GM19395 (cell line): ENCODE measurements around the gene HSPB6.
"Not testable (repeated sequence)": the region's sequence is repeated elsewhere in the genome, so short reads cannot be mapped to it uniquely, and the experiment has no call there.

Experiments
- ATAC-seq: cut with Tn5 transposase; IDR thresholded peaks from one replicate; pipeline ENCODE4 v1.9.1; 2021; ENCODE audit warnings: mild to moderate bottlenecking, moderate library complexity; ENCODE audit not compliant: unreplicated experiment

The HSPB6 gene, protein sequence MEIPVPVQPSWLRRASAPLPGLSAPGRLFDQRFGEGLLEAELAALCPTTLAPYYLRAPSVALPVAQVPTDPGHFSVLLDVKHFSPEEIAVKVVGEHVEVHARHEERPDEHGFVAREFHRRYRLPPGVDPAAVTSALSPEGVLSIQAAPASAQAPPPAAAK

DNA sequence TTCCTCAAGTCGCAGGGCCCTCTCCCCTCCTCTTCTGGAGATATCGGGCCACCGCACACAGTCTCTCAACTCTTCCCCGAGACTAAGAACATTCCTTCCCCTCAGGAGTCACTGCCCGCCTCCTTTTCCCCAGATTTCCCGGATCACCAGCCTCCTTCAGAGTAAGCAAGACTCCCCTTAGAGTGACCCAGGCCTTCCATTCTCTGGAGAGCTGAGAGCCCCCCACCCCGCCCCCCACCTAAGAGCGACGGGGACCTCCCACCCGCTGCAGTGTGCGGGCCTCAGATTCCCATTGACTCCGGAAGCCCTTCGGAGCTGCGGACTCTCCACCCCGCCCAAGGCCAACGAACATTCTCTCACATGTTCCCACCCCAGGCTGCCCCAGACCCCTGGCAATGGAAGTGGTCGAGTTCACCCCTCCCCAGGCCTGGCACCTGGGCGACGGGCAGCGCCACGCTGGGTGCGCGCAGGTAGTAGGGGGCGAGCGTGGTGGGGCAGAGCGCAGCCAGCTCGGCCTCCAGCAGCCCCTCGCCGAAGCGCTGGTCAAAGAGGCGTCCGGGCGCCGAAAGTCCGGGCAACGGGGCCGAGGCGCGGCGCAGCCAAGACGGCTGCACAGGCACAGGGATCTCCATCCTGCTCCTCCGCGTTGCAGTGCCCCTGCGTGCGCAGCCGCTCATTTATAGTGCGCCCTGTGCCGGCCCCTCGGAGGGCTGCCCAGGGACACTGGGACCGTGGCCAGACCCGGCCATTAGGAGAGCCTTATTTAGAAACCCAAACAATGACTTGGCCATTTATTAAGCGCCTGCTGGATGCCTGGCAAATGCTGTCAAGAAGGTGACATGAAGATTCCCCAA is at the start of gene HSPB6:
Gene HSPB6, minus strand, starts transcription at position 653 of the 854 bp plus-strand sequence. Its CDS starts 21 bp downstream, at position 632.
- ATAC-seq, result no peak

DNA sequence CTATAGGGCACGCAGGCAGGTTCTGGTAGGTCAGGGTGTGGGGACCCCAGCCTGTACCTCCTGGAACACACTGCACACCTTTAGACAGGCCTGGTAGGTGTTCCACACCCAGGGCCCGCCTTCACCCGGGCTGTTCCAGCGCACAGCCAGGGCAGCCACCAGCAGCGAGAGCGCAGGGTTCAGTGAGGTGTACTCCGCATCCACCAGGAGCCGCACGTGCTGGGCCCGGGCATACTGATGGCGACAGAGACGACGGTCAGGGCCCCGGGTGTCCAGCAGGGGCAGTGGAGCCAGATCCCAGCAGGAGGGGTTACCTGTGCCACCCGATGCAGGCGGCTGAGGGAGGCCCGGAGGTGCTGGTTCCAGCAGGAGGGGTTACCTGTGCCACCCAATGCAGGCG is 49.8 kb upstream of the HSPB6 start:
- no peak for ATAC-seq

DNA sequence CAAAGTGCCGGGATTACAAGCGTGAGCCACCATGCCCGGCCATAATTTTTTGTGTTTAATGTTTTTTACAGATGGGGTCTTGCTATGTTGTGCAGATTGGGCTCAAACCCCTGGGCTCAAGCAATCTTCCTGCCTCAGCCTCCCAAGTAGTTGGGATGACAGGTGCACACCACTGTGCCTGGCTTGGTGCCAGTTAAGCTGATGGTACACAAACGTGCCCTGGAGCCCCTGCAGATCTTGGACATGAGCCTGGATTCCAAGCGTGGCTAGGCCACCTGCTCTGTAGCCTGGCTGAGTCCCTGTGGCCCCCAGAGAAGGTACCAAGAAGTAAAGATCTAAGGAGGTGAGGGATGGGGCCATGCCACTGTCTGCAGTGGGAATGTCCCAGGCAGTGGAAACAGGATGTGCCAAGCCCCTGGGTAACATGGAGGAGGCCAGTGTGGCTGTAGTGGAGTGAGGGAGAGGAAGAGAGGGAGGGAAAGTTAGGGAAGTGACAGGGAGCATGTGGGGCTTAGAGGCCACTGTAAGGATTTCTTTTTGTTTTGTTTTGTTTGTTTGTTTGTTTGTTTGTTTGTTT is 48.8 kb upstream of the HSPB6 start:
- ATAC-seq, result no peak

DNA sequence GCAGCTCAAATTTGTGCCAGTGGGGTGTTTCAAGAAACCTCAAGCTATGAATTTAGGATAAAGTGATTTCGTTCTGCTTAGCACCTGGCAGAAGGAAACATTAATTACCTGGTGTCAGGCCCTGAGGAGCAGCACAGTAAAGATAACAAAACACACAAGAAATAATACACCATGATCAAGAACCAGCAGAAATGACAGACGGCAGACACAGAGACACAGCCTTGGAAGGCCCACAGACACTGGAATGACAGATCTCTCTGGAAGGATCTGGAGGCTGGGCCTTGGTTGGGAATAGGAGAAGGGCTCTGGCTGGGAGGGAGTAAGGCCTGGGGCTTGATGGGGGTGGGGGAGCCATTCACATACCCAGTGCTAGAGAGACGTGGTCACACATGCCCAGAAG is 45.0 kb upstream of the HSPB6 start:
- ATAC-seq, result no peak

DNA sequence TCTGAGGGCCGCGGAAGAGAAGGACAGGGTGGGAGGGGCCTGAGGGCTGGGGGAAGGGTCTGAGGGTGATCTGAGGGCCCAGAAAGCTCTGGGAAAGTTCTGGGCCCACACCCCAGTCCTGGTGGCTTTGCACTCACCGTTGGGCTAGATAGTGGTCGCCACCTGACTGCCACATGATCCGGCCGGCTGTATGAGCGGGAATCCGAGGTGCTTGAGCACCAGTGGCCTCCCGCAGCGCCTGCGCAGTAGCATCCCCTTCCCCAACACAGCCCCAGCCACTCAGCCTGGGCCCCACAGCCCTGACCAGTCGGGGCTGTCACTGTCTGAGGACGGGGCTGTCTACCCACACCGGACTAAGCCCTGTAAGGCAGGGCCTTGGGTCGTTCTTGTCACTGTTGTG is 40.8 kb upstream of the HSPB6 start:
- no peak for ATAC-seq

DNA sequence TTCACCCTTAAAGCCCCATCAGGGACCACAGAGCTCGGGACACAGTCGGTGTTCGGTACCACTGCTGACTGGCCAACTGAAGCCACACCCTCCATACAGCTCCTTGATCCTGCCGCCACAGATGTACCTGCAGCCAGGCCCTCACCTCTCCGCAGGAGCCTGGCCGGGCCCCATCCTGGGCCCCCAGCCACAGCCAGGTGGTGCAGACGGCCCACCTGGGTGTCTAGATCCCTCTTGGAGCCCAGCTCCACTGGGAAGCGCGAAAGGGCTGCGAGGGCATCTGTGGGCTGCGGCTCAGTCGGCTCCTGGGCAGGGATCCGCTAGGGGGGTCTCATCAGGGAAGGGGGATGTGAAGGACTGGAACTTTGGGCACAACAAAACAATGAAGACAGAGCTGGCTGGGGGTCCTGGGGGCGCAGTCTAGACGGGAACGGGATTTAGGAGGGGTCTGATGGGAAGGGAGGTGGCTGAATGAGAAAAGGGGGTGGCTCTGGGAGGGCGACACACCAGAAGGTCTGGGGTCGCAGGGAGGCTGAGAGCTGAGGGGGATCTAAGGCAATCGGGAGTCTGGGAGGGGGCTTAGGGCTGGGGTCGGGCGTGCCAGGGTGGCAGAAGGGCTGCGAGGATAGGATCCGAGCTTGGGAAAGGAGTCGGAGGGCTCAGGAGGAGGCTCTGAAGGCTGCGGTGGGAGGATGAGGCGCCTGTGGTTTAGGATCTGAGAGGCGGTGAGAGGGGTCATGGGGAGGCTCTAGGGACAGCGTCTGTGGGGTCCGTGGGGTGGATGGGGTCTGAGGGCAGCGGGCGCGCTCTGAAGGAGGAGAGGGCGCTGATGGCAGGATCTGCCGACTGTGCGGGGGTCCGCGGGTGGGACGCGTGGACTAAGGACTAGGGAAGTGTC is 40.1 kb upstream of the HSPB6 start:
- ATAC-seq, result no peak

DNA sequence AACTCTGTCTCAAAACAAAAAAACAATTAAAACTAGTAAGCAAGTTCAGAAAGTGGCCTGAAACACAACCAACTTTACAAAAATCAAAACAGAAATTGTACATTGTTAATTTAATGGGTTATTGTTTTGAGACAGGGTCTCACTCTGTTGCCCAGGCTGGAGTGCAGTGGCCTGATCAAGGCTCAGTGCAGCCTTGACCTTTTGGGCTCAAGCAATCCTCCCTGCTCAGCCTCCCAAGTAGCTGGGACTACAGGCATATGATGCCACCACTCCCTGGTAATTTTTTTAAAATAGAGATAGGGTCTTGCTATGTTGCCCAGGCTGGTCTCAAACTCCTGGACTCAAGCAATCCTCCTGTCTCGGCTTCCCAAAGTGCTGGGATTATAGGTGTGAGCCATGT is 38.7 kb upstream of the HSPB6 start:
- ATAC-seq, result not testable (repeated sequence)

DNA sequence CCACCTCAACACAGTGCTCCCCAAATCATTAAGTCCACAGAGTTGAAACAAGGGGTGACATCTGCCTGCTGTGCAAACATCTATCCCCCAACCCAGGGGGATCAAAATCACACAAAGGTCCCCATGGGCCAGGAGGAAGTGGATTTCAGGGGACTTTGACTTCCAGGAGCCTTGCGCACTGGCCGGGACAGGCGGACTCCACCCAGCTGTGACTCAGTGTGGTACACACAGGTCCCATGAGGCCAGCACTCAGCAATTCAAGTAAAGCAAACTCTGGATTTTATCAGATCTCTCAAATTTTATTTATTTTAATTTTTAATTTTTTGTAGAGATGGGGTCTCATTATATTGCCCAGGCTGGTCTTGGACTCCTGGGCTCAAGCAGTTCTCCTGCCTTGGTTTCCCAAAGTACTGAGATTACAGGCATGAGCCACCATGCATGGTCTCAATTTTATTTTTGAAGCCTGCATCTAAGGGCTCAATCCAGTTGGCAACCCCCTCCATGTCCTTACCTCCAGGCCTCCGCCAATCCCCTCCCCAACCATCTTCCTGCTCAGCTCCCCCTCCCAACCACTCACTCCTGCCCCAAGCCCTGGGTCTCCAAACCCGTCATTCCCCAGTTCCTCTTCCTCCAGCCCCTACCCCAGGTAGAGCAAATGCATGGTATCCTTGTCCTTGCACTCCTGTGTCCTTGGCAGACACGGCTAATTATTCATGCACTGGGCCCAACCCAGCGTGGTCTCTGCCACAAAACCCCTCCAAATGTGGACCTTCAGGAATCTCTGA is 36.7 kb upstream of the HSPB6 start:
- ATAC-seq, result no peak

DNA sequence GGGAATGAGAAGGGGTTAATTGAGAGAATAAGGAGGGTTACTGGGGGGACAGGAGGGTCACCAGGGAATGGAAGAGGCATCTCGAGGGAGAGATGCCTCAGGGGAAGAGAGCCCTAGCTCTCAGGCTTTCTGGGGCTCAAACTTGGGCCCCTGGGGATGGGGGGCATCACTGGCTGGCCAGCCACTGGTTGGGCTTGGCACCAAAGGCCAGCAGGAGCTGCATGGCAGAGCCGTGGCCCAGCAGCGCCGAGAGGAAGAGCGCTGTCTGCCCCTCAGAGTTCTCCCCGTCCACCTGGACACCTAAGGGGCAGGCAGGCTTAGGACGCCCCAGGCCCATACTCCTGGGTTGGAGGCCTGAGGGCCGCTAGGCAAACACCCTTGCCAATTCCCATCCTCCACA is 36.1 kb upstream of the HSPB6 start:
- no peak for ATAC-seq

DNA sequence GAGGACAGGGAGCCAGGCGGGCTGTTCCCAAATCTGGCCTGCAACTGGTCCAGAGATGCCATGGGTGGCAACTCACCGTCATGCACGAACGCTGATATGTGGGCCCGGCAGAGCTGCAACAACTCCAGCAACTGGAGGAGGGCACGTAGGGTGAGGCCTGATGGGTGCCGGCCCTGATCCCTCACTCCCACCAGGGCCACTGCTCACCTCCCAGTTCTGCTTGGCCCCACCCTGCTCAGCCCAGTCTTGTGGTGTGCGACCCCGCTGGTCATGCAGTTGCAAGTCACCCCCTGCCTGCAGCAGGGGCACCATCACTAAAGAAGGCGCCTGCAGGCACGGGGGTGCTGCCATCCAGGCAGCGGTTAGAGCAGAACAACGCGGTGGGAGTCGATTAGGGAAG is 35.5 kb upstream of the HSPB6 start:
- ATAC-seq, result no peak

DNA sequence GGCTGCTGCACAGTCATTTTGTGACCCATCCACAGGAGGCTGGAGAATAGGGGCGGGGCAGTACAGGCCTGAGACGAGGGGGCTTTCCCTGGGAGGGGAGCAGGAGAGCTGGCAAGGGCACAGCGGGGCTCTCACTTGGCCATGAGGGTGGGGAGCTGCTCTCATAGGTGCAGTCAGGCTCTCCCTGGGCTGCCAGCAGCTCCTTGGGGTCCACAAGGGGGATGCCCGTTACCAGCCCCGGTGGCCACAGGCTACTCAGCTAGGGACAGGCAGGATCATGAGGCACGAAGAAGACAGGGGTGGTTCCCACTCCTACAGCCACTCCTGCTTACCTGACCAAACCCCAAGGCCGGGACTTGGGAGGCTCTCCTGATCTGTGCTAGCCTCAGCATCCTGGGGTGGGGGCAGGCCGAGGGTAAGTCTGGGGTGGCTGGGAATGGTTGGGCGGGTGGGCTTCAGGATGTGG is 35.0 kb upstream of the HSPB6 start:
- ATAC-seq, result no peak

DNA sequence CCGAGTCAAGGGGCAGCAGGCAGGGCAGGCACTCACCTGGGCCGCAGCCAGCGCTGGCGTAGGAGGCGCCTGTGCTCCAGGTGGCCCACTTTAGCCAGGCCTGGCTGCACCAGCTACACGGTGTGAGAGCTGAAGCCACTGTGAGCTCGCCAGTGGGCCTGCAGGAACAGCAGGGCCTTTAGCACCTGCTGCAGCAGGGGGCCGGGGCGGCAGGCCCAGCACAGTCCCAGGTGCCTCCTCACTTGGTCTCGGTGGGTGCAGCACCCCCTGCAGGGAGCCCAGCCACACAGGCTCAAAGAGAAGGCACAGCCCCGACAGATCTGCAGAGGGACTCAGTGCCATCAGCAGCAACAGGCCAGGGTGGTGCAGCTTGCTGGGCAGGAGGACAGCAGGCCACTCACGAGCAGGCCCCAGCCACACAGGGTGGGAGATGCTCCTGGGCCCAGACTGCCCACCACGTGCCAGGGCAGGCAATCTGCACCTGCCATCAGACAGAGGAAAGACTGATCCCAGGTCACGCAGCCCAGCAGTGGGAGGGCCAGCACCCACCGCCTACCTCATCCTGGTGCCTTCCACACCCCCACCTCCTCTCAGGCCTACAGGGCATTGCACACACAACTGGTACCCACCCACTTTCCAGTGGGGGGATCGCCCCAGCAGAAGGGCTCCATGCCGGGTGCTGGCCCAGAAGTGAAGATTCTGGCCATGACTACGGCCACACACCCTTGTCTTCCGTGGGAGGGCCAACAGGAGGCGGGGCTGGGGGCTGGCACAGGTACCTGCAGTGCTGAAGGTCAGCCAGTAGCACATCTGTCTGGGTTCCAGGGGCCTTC is 34.4 kb upstream of the HSPB6 start:
- no peak for ATAC-seq

DNA sequence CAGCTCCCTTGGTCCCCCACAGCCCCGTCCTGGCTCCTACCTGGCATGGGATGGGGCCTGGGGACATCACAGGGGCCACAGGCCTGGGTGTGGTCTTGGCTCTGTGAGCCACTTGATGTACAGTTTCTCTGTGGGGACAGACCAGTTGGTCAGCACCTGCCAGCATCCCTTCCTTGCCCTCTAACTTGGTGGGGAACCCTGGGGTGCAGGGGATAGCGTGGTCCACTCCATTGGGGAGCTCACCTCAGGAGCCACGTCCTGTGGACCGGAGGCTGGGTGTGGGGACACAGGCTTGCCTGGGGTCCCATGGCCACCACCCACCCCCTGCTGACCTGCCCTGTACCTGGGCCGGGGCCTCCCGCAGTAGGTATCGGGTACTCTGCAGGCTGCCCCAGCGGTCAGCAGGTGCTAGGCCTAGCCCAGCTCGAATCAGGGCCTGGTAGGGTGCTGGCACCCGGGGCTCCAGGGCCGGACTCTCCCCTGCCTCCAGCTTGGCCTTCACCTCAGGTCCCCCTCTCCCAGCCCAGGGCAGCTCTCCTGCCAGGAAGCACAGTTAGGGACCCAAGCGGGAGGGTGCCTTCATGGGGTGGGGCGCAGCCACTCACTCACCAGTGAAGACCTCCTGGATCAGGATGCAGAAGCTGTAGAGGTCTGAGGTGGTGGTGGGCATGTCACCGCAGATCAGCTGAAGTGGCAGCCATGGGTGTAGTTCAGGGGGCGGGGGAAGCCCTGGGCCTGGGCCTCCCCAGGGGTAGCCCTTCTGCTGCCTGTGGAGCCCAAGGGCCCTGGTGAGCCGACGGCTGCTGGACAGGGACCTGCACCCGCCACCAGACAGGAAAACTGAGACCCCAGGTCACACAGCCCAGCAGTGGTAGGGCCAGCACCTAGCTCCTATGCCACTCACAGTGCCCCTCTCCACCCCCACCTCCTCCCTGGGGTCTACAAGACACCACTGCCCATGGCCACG is 33.4 kb upstream of the HSPB6 start:
- no peak for ATAC-seq

DNA sequence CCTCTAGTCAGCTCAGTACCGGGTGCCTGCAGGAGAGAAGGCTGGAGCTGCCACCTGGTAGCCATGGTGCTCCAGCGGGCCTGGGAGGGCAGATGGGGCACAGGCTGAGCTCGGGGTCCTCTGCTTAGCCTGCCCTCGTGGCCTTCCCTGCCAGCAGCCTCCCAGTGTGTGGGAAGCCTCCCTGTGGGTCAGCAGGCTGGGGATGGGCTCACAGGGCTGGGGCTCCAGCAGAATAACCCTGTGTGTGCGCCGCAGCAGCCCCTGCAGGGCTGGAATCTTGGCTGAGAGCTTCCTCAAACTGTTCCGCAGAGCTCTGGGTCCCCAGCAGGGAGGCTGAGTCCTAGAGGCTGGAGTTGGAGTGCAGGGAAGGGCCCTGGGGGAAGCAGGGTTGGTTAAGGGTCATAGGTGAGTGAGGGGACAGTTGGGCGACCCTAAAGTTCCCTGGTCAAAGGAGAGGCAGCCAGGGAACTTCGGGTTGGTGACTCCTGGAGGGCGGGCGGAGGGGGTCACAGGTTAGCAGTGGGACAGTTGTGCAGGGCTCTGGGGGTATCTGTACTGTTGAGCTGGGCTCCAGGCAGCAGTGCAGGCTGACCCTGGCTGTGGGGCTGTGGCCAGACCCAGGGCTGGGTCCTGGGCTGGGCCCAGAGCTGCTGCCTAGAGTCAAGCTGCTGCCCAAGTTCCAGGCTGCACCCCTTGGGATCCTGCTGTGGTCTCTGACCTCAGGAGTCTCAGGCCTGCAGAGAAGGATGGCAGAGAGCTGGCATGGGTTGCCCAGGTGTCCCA is 32.6 kb upstream of the HSPB6 start:
- no peak for ATAC-seq

DNA sequence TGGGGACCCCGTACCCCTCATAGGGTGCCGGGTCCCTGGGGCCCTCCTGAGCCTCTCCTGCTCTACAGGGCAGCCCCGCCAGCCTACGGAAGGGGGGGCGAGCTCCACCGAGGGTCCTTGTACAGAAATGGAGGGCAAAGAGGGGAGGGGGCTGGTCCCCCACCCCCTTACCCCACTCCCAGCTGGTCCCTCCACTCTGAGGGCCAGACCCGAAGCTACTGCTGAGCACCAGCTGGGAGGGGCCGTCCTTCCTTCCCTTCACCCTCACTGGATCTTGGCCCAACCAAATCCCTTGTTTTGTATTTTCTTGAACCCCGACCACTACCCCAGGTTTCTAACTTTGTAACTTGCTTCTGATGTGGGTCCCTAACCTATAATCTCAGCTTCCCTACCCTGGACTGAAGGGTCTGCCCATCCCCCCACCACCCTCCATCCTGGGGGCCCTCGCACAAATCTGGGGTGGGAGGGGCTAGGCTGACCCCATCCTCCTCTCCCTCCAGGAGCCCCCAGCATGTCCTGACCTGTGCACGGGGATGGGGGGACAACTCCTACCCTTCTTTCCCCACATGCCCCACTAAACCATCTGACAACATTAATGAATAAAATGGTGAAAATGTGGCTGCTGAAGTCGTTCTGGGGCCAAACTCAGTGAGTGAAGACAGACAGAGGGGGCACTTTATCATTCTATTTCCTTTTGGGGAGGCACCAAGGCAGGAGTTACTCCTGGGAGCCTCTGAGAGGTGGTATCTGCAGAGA is 31.6 kb upstream of the HSPB6 start:
- no peak for ATAC-seq

DNA sequence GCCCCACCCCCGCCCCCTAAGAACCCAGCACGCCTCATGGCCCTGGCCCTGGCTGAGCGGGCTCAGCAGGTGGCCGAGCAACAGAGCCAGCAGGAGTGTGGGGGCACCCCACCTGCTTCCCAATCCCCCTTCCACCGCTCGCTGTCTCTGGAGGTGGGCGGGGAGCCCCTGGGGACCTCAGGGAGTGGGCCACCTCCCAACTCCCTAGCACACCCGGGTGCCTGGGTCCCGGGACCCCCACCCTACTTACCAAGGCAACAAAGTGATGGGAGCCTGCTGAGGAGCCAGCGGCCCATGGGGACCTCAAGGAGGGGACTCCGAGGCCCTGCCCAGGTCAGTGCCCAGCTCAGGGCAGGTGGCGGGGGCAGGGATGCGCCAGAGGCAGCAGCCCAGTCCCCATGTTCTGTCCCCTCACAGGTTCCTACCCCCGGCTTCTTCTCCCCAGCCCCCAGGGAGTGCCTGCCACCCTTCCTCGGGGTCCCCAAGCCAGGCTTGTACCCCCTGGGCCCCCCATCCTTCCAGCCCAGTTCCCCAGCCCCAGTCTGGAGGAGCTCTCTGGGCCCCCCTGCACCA is 30.5 kb upstream of the HSPB6 start:
- ATAC-seq, result no peak
